Left cardiac atrium (tissue), 4 donors: Measurements from ENCODE around the gene SYT13. TPM values are rescaled to one million over a fixed set of nuclear protein-coding genes. Genes with fewer than 3 reads are reported as not detected.
A peak's percentile ranks its signal among the peaks of the same experiment; 100 is the strongest.
"Not testable (repeated sequence)": the region's sequence is repeated elsewhere in the genome, so short reads cannot be mapped to it uniquely, and the experiment has no call there.

ENCODE experiments used
- ATAC-seq, 2 donors: fragments of 200-7000 bp; cut with Tn5 transposase; one replicate each; pipeline ENCODE4 v1.9.1; 2020; ENCODE audit warnings: mild to moderate bottlenecking in 2 of 2, moderate library complexity in 2 of 2
- DNase-seq: peaks from one replicate; pipeline ENCODE4 v3.0.0-alpha.2; 2020
- intact Hi-C, 2 donors: fragments of 100-400 bp; cut with DNase I; formaldehyde crosslinking; loops; one replicate each; pipeline versions ENCODE4 v1.14.1 to v1.15.1; 2022 to 2023
- total RNA-seq, 2 donors: library from RNA; stranded (reverse); fragmentation: NEBNext Ultra II Directional; extraction: Animal tissue kit (Norgen Biotek cat#: 25700); gene quantifications; one replicate each; pipeline ENCODE4 v1.2.1, GENCODE V29; 2021
- donor health status: DM: no; HTN: yes; CAD: no.
- donor health status: DM: no; HTN: yes; CAD: no; lungs with severe emphysema.
- donor health status: DM: yes; HTN: yes; CAD: no.
- donor health status: Dilated cardiomyopathy.

SYT13 gene
- total RNA-seq, 2 donors from 2014 or later = 9.0 to 12.1 TPM

DNA sequence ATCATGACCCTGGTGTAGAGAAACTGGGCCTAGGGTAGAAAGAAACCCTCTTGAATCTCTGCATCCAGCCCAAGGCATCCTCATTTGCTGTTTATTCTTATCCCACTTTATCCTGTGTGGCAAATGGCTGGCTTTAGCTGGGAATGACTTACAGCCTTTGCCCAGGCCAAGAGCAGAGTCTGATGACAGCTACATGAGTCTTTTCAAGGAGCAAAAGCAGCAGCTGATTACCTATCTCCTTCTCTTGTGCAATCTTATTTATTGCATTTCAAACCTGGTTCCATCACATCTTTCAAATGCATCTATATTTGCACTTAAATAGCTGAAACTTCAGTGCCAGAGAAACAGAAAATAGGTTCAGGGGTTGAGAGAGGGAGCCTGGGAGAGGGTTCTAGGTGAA, 26.1 kb downstream of the SYT13 start:
- intact Hi-C loops = no loop called here
- ATAC-seq (no peak), DNase-seq (no peak)

DNA sequence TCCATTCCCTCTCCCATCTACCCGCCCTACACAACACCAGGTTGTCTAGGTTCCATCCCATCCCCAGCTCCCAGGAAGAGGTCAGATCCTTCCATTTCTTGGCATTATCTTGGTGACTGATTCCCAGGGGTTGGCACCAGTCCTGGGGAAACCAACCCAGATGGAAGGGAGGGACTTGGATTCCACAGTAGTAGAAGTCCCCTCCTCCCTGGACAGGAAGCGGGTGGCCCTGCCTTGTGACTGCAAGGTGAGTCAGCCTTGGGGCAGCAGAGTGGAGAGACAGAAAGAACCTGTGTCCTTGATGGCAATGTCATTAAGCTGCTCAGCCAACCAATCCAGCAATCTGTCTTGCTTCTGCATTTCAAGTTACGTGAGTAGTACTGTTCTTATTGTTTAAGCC, 26.5 kb downstream of the SYT13 start:
- DNase-seq (no peak), ATAC-seq (peak in 1 of 2 donors; percentile 76)
- intact Hi-C loops = loop anchor here in 1 of 2 donors (10.0 kb wide), 1 partner anchor 145 kb away; no protein-coding TSS in a partner anchor

DNA sequence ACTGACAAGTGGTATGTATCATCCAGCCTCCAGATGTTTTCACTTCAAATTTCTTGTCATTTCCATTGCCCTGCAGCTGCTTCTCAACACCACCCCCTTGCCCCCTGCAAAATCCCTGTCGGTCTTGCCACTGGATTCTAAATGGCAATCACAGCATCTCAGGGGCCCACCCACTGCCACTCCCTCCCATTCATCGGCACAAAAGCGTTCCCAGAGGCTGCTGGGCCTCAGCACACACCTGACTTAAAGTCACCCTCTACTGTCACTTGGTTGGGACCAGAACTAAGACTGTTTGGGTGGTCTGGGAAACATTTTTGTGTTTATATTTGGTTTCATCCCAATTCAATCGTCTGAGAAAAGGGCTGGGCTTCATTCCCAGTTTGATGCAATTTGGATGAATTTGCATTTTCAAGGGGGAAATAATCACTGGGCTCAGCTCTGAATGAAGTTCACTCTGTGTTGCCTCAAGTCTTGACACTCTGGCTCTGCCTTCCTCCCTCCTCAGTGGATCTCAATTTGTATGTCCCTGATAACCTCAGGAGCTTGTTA, 27.1 kb downstream of the SYT13 start:
- DNase-seq = no peak
- intact Hi-C loops = loop anchor here in 1 of 2 donors (10.0 kb wide), 1 partner anchor 144 kb away; no protein-coding TSS in a partner anchor
- ATAC-seq = no peak

DNA sequence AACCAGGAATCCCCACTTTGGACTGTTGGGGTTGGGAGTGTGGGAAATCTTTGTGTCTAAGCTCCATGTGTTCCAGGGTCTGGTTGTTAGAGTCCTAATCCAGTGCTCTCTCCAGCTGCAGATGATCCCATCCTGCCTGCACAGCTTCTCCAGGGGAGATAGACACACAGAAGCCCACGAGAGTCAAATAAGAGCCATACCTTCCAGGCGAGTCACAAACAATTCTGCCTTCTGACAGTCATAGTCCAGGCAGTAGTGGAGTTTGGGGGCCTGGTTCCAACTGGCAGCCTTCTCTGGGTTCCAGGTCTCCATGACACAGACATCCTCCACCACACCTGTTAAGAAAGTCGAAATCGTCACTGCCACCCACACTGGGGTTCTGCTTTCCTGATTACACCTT, 32.1 kb downstream of the SYT13 start:
- no peak for ATAC-seq
- intact Hi-C loops = loop anchor here in 1 of 2 donors (10.0 kb wide), 1 partner anchor 139 kb away; no protein-coding TSS in a partner anchor
- DNase-seq = no peak

DNA sequence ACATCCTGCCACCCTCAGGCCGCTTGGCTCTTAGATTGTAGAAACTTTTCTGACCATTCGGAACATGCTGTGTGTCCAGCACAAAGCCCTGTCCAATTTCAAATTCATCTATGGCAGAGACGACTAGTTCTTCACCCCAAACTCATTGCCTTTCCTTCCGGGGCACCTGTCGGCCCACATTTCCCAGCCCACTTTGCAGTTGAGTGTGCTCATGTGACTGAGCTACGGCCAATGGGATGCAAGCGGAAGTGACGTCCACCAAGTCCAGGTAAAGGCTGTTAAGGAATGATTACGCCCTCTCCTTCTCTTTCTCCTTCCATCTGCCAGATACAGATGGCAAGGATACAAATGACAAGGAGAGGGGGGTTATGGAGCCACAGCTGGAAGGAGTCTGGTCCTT, 32.5 kb downstream of the SYT13 start:
- DNase-seq (no peak), ATAC-seq (no peak)
- intact Hi-C loops = loop anchor here in 1 of 2 donors (10.0 kb wide), 1 partner anchor 139 kb away; no protein-coding TSS in a partner anchor

DNA sequence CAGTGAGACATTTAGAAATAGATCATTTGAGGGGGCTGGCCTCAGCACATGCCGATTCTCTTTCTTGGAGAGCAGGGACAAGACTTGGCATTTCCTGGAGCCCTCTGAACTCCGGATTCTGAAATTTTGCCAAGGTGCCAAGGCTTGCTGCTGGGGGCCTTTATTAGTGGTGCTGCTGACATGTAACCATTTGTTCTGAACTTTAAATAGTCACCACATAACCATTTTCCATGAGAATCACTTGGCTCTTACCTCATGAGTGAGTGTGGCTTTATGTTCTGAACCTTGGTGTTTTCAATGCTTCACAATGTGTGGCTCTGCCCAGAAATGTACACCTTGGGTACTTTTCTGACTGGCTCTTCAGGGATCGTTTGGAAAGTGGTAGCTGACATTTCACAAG, 33.3 kb downstream of the SYT13 start:
- DNase-seq (no peak), ATAC-seq (no peak)
- intact Hi-C loops = loop anchor here in 1 of 2 donors (10.0 kb wide), 1 partner anchor 138 kb away; no protein-coding TSS in a partner anchor

DNA sequence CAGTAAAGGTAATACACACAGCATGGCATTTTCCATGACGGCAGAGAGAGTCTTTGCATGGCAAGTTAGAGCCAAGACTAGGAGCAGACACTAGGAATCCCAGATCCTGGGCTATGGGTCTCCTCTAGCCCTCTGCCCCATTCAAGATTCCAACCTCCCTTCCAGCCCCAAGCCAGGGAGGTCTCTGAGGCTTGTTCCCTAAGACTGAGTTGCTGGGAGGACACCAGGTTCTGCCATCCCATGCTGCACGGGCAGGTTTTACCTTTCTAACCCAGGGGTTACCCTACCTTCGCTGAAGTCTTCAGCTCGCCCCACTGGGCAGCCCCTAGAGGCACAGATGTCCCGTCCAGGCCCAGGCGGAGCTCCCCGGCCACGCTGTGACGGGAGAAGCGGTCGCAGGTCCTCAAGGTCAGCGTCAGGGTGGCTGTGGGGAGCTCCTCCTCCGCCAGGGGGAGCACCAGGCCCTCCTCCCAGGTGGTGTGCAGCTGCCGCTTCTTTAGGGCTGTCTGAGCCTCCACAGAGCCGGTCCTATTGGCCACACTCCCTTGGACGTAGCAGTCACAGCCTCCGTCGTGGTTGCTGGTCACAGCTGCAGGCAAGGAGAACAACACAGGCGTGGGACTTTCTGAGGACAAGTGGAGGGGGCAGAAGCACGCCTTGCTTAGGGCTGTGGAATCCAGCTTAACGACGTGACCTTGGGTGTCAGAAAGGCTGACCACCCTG, 33.8 kb downstream of the SYT13 start:
- peak; percentile 66 for DNase-seq
- ATAC-seq = peak; percentile 72 to 89
- intact Hi-C loops = loop anchor here in 1 of 2 donors (10.0 kb wide), 1 partner anchor 137 kb away; no protein-coding TSS in a partner anchor

DNA sequence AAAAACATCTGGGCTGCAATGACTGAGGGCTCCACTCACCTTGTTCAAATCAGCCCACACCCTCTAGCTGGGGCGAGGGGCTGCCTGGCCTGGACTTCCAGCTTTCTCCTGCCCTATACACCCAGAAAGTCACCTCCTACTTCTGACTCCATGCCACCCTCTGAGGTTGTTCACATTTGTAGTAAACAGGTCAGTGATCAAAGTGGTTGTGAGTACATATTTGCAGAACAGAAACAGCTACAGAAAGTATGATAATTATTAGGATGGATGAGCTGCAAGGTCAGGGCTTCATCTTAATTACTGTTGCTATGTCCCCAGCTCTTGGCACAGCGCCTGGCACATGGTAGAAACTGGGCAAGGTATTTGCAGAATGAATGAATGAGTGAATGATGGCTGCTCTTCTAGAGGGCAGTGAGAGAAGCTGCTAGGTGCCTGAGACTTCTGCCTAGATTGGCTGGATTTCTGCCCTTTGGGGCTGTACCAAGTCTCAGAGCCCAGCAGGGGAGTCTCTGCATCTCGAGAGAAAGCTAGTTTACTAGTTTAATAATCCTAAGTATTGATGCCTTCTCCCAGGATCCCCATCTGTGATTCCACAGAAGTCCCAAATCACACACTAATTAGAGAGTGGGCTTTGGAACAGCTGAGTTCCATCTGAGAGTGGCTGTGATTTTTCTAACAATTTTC, 36.0 kb downstream of the SYT13 start:
- intact Hi-C loops = loop anchor here in 1 of 2 donors (10.0 kb wide), 1 partner anchor 135 kb away; no protein-coding TSS in a partner anchor
- ATAC-seq = no peak
- DNase-seq = no peak

DNA sequence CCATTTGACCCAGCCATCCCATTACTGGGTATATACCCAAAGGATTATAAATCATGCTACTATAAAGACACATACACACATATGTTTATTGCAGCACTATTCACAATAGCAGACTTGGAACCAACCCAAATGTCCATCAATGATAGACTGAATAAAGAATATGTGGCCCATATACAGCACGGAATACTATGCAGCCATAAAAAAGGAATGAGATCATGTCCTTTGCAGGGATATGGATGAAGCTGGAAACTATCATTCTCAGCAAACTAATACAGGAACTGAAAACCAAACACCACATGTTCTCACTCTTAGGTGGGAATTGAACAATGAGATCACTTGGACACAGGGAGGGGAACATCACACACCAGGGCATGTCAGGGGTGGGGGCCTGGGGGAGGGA, 36.8 kb downstream of the SYT13 start:
- DNase-seq, intact Hi-C loops, ATAC-seq: not testable (repeated sequence)

DNA sequence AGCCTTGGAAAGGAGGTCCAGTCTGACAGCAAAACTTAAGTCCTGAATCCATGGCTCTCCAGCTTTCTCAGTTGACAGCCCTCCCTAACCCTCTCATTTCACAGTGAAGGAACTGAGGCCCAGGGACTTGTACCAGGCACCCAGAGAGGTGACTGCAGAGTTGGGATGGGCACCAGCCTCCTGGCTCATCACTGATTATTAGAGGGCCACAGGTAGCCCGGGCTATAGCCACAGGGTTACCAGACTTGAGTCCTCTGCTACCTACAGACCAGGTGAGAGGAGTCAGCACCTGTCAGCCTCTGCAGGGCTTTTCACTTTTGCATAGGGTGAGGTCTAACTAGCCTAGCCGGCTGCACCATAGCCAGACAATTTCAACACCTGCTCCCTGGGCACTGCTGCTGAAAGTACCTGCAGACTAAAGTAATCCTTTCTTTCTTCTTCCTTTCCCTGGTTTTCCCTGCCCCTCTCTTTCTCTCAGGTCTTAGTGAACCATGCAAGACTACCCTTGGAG, 37.6 kb downstream of the SYT13 start:
- DNase-seq (no peak), ATAC-seq (no peak)
- intact Hi-C loops = no loop called here

DNA sequence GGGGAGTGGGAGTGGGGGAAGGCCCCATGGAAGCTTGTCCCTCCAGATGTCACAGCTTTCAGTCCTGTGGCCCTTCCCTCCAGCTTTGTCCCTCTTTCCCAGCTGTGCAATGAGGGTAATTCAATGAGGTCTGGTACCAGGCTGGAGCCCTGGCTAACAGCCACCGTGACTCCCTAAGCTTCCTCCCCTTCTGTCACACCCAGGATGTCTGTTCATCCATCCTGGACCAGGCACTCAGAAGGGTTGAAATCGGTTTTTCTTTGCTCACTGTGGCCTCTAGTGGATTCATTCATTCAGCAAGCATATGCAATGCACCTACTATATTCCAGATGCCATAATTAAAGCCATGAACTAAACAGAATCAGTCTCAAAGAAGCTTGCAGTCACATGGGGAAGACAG, 38.7 kb downstream of the SYT13 start:
- intact Hi-C loops = no loop called here
- ATAC-seq (no peak), DNase-seq (no peak)

DNA sequence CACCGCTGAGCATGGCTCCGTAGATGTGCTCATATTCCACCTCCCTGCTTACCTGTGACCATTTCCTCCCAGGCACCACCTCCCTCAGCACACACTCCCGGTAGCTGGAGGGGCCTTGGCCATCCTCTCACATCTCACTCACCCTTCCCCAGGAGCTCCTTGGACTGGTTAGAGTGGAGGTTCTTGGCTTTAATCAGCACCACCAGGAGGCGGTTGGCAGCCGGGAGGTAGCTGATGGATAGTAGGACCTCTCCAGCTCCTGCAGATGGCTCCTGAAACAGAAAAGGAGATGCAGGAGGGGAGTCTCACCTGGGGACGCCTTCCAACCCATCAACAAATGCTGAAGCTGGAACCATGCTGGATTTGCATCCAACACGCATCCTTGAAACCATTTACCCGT, 39.9 kb downstream of the SYT13 start:
- DNase-seq (no peak), ATAC-seq (no peak)

DNA sequence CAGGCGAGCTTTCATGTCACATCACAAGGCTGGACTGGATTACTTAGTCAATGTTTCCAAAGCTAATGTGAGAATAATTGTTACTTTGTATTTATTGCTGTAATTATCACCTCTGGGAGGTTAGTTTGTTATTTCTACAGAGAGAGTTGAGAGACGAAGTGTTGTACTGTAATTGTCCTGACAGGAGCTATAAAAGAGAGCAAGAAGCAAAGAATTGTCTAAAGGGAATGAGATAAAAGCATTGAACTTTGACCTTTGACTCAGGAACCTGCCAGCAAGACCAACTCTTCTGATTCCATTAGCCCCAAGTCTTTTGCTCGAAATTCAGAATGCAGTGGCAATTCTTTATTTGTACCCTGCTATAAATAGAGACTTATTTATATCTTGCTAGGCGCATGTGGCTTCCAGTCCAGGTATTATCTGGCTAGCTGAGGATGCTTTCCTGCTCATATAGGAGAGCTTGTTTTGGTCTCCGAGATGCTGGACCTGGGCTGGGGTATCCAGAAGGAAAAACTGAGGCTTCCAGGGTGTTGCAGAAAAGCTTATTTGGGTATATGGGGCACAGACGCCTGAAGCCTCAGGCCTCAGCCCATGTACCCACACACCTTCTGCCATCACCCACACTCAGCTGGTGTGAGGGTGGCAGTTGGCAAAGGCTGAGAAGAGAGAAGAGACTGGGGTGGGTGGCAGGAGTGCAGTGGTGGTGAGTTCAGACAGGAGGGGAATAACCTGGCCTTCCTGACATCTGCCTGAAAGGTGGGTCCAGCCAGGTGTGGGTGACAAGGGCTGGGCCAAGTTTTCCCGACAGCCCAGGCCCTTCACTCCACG, 40.7 kb downstream of the SYT13 start:
- DNase-seq (no peak), ATAC-seq (no peak)
- intact Hi-C loops = no loop called here

More for the DNA sequence above, 39.9 kb downstream of the SYT13 start:
- intact Hi-C loops = no loop called here

DNA sequence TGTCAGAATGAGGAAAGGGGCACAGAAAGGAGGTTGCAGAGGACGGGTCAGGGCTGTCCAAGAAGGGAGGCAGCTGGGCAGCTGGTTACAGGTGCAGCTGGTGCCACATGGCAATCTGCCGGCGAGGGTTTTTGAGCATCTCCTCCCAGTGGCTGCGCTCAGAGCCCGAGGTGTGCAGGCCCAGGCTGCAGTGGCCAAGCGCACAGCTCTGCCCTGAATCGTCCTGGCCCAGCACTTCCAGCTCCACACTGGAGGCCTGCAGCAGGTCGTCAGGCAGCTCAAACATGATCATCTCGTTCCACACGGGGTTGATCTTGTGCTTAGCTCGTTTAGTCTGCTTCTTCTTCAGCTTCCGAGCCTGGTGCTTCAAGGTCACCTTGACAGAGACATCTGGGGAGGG, 42.2 kb downstream of the SYT13 start:
- DNase-seq (no peak), ATAC-seq (no peak)
- intact Hi-C loops = no loop called here

DNA sequence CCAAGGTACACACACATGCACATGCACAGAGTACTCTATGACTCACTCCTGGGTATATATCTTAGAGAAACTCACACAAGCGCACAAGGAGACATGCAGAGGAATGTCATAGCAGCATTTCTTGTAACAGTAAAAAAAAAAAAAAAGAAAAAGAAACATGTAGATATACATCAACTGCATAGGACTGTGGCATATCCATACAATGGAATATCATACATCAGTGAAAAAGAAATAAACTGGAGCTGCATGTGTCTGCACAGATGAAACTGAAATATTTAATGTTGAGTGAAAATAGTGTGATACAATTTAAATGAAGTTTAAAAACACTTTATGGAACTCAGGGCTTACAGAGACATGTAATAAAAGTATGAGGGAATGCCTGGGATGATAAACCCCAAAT, 46.4 kb downstream of the SYT13 start:
- intact Hi-C loops = no loop called here
- no peak for ATAC-seq
- DNase-seq = no peak

DNA sequence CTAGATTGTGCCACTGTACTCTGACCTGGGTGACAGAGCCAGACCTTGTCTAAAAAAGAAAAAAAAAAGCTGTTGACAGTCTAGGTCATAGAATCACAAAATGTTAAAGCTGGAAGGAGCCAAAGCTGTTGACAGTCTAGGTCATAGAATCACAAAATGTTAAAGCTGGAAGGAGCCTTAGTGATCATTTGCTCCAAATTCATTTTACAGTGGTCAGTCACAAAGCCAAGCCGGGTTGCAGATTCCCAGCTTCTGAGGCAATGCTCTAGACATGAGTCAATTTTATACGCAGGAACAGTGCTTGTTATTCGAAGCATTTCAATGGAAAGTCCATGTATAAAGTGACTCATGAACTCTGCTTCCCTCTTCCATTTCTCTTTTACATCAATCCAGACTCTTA, 47.4 kb downstream of the SYT13 start:
- DNase-seq (no peak), ATAC-seq (peak in 1 of 2 donors; percentile 78)
- intact Hi-C loops = no loop called here

DNA sequence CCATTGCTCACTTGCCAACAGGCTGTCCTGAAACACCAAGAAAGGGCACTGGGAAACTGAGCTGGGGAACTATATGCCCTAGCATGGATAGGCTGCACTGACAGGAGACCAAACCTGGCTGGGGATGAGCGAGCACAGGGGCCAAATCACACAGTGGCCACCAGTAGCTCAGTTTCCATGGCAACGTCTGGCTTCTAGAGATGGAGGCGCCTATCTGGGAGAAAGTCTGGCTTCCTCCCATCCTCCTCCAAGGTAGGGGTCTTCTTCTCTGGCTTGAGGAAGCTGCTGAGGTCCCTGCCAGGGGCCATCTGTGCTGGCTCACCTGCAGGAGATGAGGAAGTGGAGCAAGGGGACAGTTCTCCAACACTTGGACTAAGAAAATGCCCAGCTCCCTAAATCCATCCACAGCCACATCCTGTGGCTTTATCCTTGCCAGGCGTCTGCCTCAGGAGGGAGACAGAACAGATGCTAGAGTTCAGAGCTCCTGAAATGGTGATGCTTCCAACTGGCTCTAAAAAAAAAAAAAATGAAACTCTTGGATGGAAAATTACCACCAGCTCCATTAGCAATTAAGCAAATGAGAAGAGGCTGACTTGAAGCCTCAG, 48.3 kb downstream of the SYT13 start:
- intact Hi-C loops = no loop called here
- ATAC-seq (peak in 1 of 2 donors; percentile 78), DNase-seq (no peak)

DNA sequence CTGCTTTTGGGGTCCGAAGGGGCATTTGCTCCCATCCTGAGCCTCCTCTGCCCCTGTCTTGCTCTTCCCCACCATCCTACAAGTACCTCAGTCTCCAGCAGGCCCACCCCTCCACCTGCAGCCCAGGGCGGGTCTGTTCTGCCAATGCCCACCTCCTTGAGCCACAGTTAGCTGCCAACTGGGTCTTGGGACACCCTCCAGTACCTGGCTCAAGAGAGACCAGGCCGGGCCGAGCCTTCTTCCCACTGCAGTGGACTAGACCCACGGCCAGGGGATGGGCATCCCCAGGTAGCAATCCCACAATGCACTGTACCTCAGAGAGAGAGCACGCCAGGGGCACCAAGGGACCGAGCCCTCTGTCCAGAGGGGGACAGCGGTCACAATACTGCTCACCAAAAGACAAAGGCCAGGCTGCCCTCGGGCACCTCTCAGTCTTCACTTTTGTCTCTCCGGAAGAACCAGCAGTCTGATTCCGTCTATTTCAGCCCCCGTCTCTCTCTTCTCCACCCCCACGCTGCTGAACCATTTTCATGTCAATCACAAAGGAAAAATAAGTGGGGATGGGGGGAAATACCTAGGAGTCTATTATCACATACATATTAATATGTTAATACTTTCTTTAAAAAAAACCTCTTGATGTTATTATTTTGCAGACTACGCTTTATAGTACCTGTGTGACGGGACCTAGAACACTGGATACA, 51.7 kb downstream of the SYT13 start:
- DNase-seq (no peak), ATAC-seq (no peak)
- intact Hi-C loops = no loop called here
